Activated gamma-delta T cell treated with Interleukin-2 at 50 U/mL for 16 hours (primary cell): ENCODE measurements around the gene SPACA5.
A peak's percentile ranks its signal among the peaks of the same experiment; 100 is the strongest.
"Not testable (repeated sequence)": the region's sequence is repeated elsewhere in the genome, so short reads cannot be mapped to it uniquely, and the experiment has no call there.

Experiments used
- DNase-seq: peaks from one replicate; pipeline ENCODE4 v3.0.0-alpha.2; 2020

The SPACA5 gene

GRCh38 chrX:48006688-48007087 is at the start of gene SPACA5:
Gene SPACA5, plus strand, starts transcription at chrX:48006988. Its CDS starts 815 bp downstream, at chrX:48007803.
- not testable (repeated sequence) for DNase-seq

GRCh38 chrX:47958206-47958605 is 48.6 kb upstream of the SPACA5 start:
- DNase-seq = not testable (repeated sequence)

GRCh38 chrX:47958761-47959342 is 47.9 kb upstream of the SPACA5 start:
- DNase-seq = no peak

- DNase-seq = no peak
Measured at GRCh38 chrX:47960406-47960805, 46.4 kb upstream of the SPACA5 start.

GRCh38 chrX:47961830-47962229 is 45.0 kb upstream of the SPACA5 start:
- not testable (repeated sequence) for DNase-seq

- DNase-seq = not testable (repeated sequence)
Measured at GRCh38 chrX:47965526-47965925, 41.3 kb upstream of the SPACA5 start.

- DNase-seq = no peak
Measured at GRCh38 chrX:47973235-47973634, 33.6 kb upstream of the SPACA5 start.

- no peak for DNase-seq
Measured at GRCh38 chrX:47976254-47977151, 30.3 kb upstream of the SPACA5 start.

- DNase-seq = no peak
Measured at GRCh38 chrX:47991263-47992094, 15.3 kb upstream of the SPACA5 start.

- no peak for DNase-seq
Measured at GRCh38 chrX:47992095-47992380, 14.8 kb upstream of the SPACA5 start.

- no peak for DNase-seq
Measured at GRCh38 chrX:47992669-47993068, 14.1 kb upstream of the SPACA5 start.

GRCh38 chrX:48001260-48001659 is 5.5 kb upstream of the SPACA5 start:
- no peak for DNase-seq

- DNase-seq = no peak
Measured at GRCh38 chrX:48002319-48002718, 4.5 kb upstream of the SPACA5 start.

GRCh38 chrX:48002929-48003328 is 3.9 kb upstream of the SPACA5 start:
- DNase-seq = no peak

GRCh38 chrX:48003367-48003757 is 3.4 kb upstream of the SPACA5 start:
- DNase-seq = peak; percentile 7

- DNase-seq = peak; percentile 92
Measured at GRCh38 chrX:48003758-48004457, 2.9 kb upstream of the SPACA5 start, which contains the start of gene ZNF182. Gene ZNF182, minus strand, starts transcription at chrX:48003989. Its CDS starts 1,380 bp downstream, at chrX:48002609.

GRCh38 chrX:48009445-48009960 is 2.7 kb downstream of the SPACA5 start:
- not testable (repeated sequence) for DNase-seq

GRCh38 chrX:48016583-48017310 is 10.0 kb downstream of the SPACA5 start:
- DNase-seq = not testable (repeated sequence)

- not testable (repeated sequence) for DNase-seq
Measured at GRCh38 chrX:48019892-48020291, 13.1 kb downstream of the SPACA5 start.

GRCh38 chrX:48020472-48020871 is 13.7 kb downstream of the SPACA5 start:
- DNase-seq = not testable (repeated sequence)

GRCh38 chrX:48021026-48021900 is 14.5 kb downstream of the SPACA5 start:
- DNase-seq = peak; percentile 72
